Ovary (tissue), 9 donors: ENCODE data around the gene GRAMD4. TPM values are rescaled to one million over a fixed set of nuclear protein-coding genes. Genes with fewer than 3 reads are reported as not detected.

Experiments
- DNase-seq, 5 donors: peaks; one replicate each; pipeline ENCODE4 v3.0.0-alpha.2; 2019 to 2020
- H3K27ac ChIP-seq, 2 donors: fragments of 200-600 bp; one replicate each; pipeline versions ENCODE4 v1.5.1 to v1.8.0; 2019 to 2022
- H3K27me3 ChIP-seq: fragments of 200-600 bp; one replicate; pipeline ENCODE4 v1.8.0; 2022
- H3K36me3 ChIP-seq: fragments of 200-600 bp; sonication (generic); one replicate; pipeline ENCODE4 v1.5.1; 2019
- H3K4me1 ChIP-seq: one replicate; pipeline ENCODE4 v1.8.1; 2013; ENCODE audit warnings: mild to moderate bottlenecking, moderate library complexity; ENCODE audit not compliant: insufficient read depth
- H3K4me3 ChIP-seq: fragments of 200-600 bp; sonication (generic); one replicate; pipeline ENCODE4 v1.5.1; 2017
- H3K9me3 ChIP-seq, 2 donors: fragments of 200-600 bp in 1 of 2; sonication (generic) in 1 of 2; one replicate each; pipeline versions ENCODE4 v1.5.1 to v1.8.1; 2013 to 2019; ENCODE audit warnings: mild to moderate bottlenecking in 1 of 2, moderate library complexity in 1 of 2
- CTCF ChIP-seq, 3 donors: fragments of 450-650 bp in 2 of 3; fragments of 200-600 bp in 1 of 3; IDR thresholded peaks; one replicate each; pipeline versions ENCODE4 v1.5.1 to v1.8.0; 2016 to 2022; ENCODE audit warnings: antibody characterized with exemption in 3 of 3, mild to moderate bottlenecking in 1 of 3
- EP300 ChIP-seq: sonication (generic); formaldehyde crosslinking; IDR thresholded peaks from one replicate; pipeline ENCODE4 v1.6.1; 2017; ENCODE audit warnings: antibody characterized with exemption
- POLR2A ChIP-seq: fragments of 450-650 bp; IDR thresholded peaks from one replicate; pipeline ENCODE4 v1.6.1; 2017; ENCODE audit warnings: antibody characterized with exemption, mild to moderate bottlenecking, moderate library complexity
- WGBS, 3 donors: extraction: QIAGEN DNeasy Blood & Tissue Kit in 1 of 3; methylation state at CpG; one replicate each; pipeline versions ENCODE4 v1.1.5 to v1.1.7; 2013 to 2017; 5-methylcytosine and 5-hydroxymethylcytosine counted together
- intact Hi-C, 4 donors: fragments of 100-400 bp; cut with DNase I; formaldehyde crosslinking; loops; one replicate each; pipeline versions ENCODE4 v1.11.0 to v1.15.1; 2022 to 2023
- polyA plus RNA-seq, 2 donors: library from polyadenylated mRNA; stranded (reverse); fragments of 200-250 nt in 1 of 2; fragments of 350-450 nt in 1 of 2; fragmentation: Illumina TruSeq in 1 of 2; extraction: RNeasy Lipid Tissue Mini Kit (QIAGEN cat#74804) in 1 of 2; gene quantifications; one replicate each; pipeline ENCODE4 v1.2.3, GENCODE V29; 2013 to 2014
- total RNA-seq, 7 donors: library from RNA; depleted of rRNA in 2 of 7; stranded (reverse); fragments of >200 nt in 2 of 7; fragmentation: NEBNext Ultra II Directional in 3 of 7; extraction: Animal tissue kit (Norgen Biotek cat#: 25700) in 3 of 7; gene quantifications; one replicate each; pipeline versions ENCODE4 v1.1.0 to v1.2.4, GENCODE V29; 2016 to 2023
- donor health status: DM: no; HTN: no; CAD: no; lungs with moderate emphysema.
- donor health status: DM: no; HTN: no; CAD: no.
- donor health status: Bipolar disorder and iron deficiency.
- donor health status: DM: yes; HTN: yes; CAD: no.
- donor health status: DM: no; HTN: no; CAD: no.
- donor health status: DM: yes; HTN: yes; CAD: no.

GRAMD4 gene
- total and polyA plus RNA-seq, 9 donors, result 6.2 to 40.4 (median 27.8) TPM

- DNase-seq, result no peak
These were observed 15.6 kb downstream of the GRAMD4 start for GRCh38 chr22:46635756-46636155.

GRCh38 chr22:46636221-46637002 is 16.2 kb downstream of the GRAMD4 start:
- TF ChIP-seq CTCF (IDR thresholded peaks at IDR 0.05), result no peak
- no peak for TF ChIP-seq POLR2A
- TF ChIP-seq EP300, result no peak
- WGBS, 3 donors, result 82 to 86% (median 83%) methylated on average over 29 of the region's 29 CpGs
- Histone ChIP-seq H3K4me3 (no peak overlapping the region), H3K27me3 (no peaks in the 10 kb centered on the region), H3K36me3 (no peaks in the 10 kb centered on the region), H3K9me3 (no peaks in the 10 kb centered on the region), H3K27ac (no peak overlapping the region), H3K4me1 (no peaks in the 10 kb centered on the region)
- no peak for DNase-seq
- intact Hi-C loops, result no loop called here

More at GRCh38 chr22:46635756-46636155, 15.6 kb downstream of the GRAMD4 start:
- Histone ChIP-seq H3K27me3 (no peaks in the 10 kb centered on the region), H3K4me3 (no peak overlapping the region), H3K36me3 (no peaks in the 10 kb centered on the region), H3K9me3 (no peaks in the 10 kb centered on the region), H3K4me1 (no peaks in the 10 kb centered on the region), H3K27ac (no peak overlapping the region)
- no peak for TF ChIP-seq EP300
- no peak for TF ChIP-seq CTCF (IDR thresholded peaks at IDR 0.05)
- no peak for TF ChIP-seq POLR2A
- intact Hi-C loops, result no loop called here
- WGBS, 3 donors, result 76 to 79% (median 76%) methylated on average over 11 of the region's 11 CpGs

- Histone ChIP-seq H3K9me3 (no peaks in the 10 kb centered on the region), H3K27me3 (no peaks in the 10 kb centered on the region), H3K27ac (no peak overlapping the region), H3K4me1 (no peaks in the 10 kb centered on the region), H3K4me3 (no peak overlapping the region), H3K36me3 (no peaks in the 10 kb centered on the region)
- DNase-seq, result no peak
- TF ChIP-seq POLR2A (no peak), EP300 (no peak), CTCF (IDR thresholded peaks at IDR 0.05) (no peak)
- intact Hi-C loops, result no loop called here
- 80 to 83% (median 81%) methylated on average over 21 of the region's 21 CpGs for WGBS, 3 donors
These were observed 17.8 kb downstream of the GRAMD4 start for GRCh38 chr22:46637711-46638600.

GRCh38 chr22:46638601-46639431 is 18.6 kb downstream of the GRAMD4 start:
- 65 to 70% (median 69%) methylated on average over 18 of the region's 18 CpGs for WGBS, 3 donors
- Histone ChIP-seq H3K36me3 (no peaks in the 10 kb centered on the region), H3K9me3 (no peaks in the 10 kb centered on the region), H3K4me3 (no peak overlapping the region), H3K27me3 (no peaks in the 10 kb centered on the region), H3K27ac (no peak overlapping the region), H3K4me1 (no peaks in the 10 kb centered on the region)
- no peak for DNase-seq
- intact Hi-C loops, result no loop called here
- TF ChIP-seq EP300, result no peak
- no peak for TF ChIP-seq CTCF (IDR thresholded peaks at IDR 0.05)
- no peak for TF ChIP-seq POLR2A
